ENCODE measurements around the gene PRRT2. TPM values are rescaled to one million over a fixed set of nuclear protein-coding genes. Genes with fewer than 3 reads are reported as not detected.
A peak's percentile ranks its signal among the peaks of the same experiment; 100 is the strongest.

Gene PRRT2
- total RNA-seq, 2 experiments from 2014 or later: 2.2 to 2.3 TPM

DNA sequence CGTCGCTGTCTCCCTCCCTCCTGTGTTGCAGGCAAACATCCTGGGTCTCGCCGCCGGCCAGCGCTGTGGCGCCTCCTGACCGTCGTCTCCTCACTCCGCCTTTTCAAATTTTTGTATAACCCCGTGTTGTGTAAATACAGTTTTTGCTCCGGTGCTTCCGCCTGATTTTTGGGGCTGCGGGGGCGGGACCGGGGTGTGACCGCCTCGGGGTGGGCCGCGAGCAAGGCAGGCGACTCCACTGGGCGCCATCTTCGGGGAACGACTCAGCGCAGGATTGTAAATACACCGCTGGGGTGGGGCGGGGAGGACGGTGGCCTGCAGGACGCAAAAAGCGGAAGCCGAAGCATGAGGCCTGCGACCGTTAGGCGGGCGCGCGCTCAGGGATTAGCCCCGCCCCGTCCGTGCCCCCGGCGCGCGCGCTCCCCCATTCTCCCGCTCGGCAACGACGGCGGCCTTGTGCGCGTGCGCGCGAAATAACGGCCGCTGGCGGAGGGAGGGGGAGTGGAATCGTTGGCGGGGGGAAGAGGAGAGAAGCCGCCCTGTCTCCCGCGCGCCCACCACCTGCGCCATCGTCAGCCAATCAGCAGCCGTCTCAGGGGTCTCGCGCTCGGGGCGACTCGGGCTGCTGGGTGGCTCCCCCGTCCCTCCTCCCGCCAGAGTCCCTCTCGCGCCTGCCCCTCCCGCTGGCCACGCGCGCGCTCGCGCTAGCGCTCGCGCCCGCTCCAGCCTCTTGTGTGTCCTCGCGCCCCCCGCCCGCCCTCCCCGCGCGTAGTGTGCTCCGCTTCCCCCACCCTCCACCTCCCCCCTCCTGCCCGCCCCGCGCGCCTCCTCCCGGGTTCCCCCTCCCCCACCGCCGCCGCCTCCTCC, 6.5 kb upstream of the PRRT2 start:
- H3K4me3 Mint-ChIP-seq: peak overlapping the region; percentile 100
- intact Hi-C loops (cut with DNase I, micrococcal nuclease): loop anchor here (1.0 to 5.0 kb wide), 9 partner anchors 11 to 262 kb away; partner anchors contain the start of genes CDIPT (in 2 of the 2), ALDOA (in 1 of the 2), HIRIP3 (in 1 of the 2) and INO80E (in 1 of the 2)

GRCh38 chr16:29806099-29806579, 5.9 kb upstream of the PRRT2 start, which contains the start of gene MAZ:
TSS of gene MAZ (plus strand) at chr16:29806529. CDS start at chr16:29806702, 173 bp downstream.
- peak within 1 kb of the TSS; percentile 92 to 96 for H3K27ac ChIP-seq (ENCODE audit: low read depth in 1 of 2, low read length in 2 of 2)
- H3K9me3 Mint-ChIP-seq: no peaks in the 10 kb centered on the region
- peak within 1 kb of the TSS; percentile 100 for H3K4me3 Mint-ChIP-seq
- H3K36me3 Mint-ChIP-seq (ENCODE audit: low read depth): peaks cover 71% of the 10 kb centered on the region
- ATAC-seq (ENCODE audit: poor library complexity): no peak
- no peaks in the 10 kb centered on the region for H3K9me3 ChIP-seq (ENCODE audit: control insufficient read depth in 1 of 2, insufficient read depth in 1 of 2, low read length in 2 of 2)
- ChIA-PET CTCF (interaction anchor here (0.5 to 3.4 kb wide), 2 partner anchors 11 to 54 kb away, joined by 3 to 75 read pairs; partner anchors contain the start of gene PAGR1), POLR2A (interaction anchor here (0.9 to 11.3 kb wide), 12 partner anchors 11 to 378 kb away, joined by 3 to 217 read pairs (median 16); partner anchors contain the start of genes ALDOA, C16orf54, CDIPT and CORO1A)
- peaks cover 52% of the 10 kb centered on the region for H3K4me1 Mint-ChIP-seq (ENCODE audit: low read depth)
- no peaks in the 10 kb centered on the region for H3K27me3 ChIP-seq (ENCODE audit: control insufficient read depth in 1 of 2, insufficient read depth in 2 of 2, low read length in 2 of 2)
- peak within 1 kb of the TSS; percentile 94 for H3K4me3 ChIP-seq (ENCODE audit: low read length)
- H3K27me3 Mint-ChIP-seq: no peaks in the 10 kb centered on the region
- H3K27ac Mint-ChIP-seq: peak within 1 kb of the TSS; percentile 98
- intact Hi-C loops (cut with DNase I, micrococcal nuclease): loop anchor here (2.0 to 5.0 kb wide), 6 partner anchors 21 to 261 kb away; partner anchors contain the start of genes ALDOA (in 1 of the 2), HIRIP3 (in 1 of the 2), INO80E (in 1 of the 2) and TAOK2 (in 1 of the 2)
- peaks cover 58% of the 10 kb centered on the region for H3K4me1 ChIP-seq (ENCODE audit: insufficient read depth, low read length)
- no peak for TF ChIP-seq CTCF (IDR thresholded peaks at IDR 0.05)
- H3K36me3 ChIP-seq (ENCODE audit: insufficient read depth, low read length): peaks cover 37% of the 10 kb centered on the region
- peak in 7 of 14 experiments; percentile 71 to 93 (median 79) for DNase-seq

More for the DNA sequence above, 6.5 kb upstream of the PRRT2 start:
- Histone ChIP-seq H3K36me3 (ENCODE audit: insufficient read depth, low read length) (peaks cover 41% of the 10 kb centered on the region), H3K4me3 (ENCODE audit: low read length) (peak overlapping the region; percentile 94), H3K27ac (ENCODE audit: low read depth in 1 of 2, low read length in 2 of 2) (peak overlapping the region; percentile 92 to 96), H3K9me3 (ENCODE audit: control insufficient read depth in 1 of 2, insufficient read depth in 1 of 2, low read length in 2 of 2) (no peaks in the 10 kb centered on the region), H3K4me1 (ENCODE audit: insufficient read depth, low read length) (peaks cover 51% of the 10 kb centered on the region), H3K27me3 (ENCODE audit: control insufficient read depth in 1 of 2, insufficient read depth in 2 of 2, low read length in 2 of 2) (no peaks in the 10 kb centered on the region)
- peak overlapping the region; percentile 96 for H3K27ac Mint-ChIP-seq
- peaks cover 46% of the 10 kb centered on the region for H3K4me1 Mint-ChIP-seq (ENCODE audit: low read depth)
- CTCF ChIA-PET: interaction anchor here (1.9 to 3.4 kb wide), 3 partner anchors 10 to 15 kb away, joined by 10 to 75 read pairs (median 24); partner anchors contain the start of genes KIF22 and PAGR1
- ATAC-seq (ENCODE audit: poor library complexity): peak; percentile 63
- DNase-seq: peak; percentile 95 to 99 (median 98)
- POLR2A ChIA-PET: interaction anchor here (0.9 to 11.3 kb wide), 16 partner anchors 12 to 378 kb away, joined by 3 to 217 read pairs (median 14); partner anchors contain the start of genes ALDOA, C16orf54, CDIPT and CORO1A
- H3K36me3 Mint-ChIP-seq (ENCODE audit: low read depth): peaks cover 71% of the 10 kb centered on the region
- TF ChIP-seq CTCF (IDR thresholded peaks at IDR 0.05): no peak
- no peaks in the 10 kb centered on the region for H3K27me3 Mint-ChIP-seq
- H3K9me3 Mint-ChIP-seq: no peaks in the 10 kb centered on the region
